Renal pelvis (tissue), 4 donors: ENCODE data around the gene KLHDC4. TPM values are rescaled to one million over a fixed set of nuclear protein-coding genes. Genes with fewer than 3 reads are reported as not detected.
"Not testable (repeated sequence)": the region's sequence is repeated elsewhere in the genome, so short reads cannot be mapped to it uniquely, and the experiment has no call there.

ENCODE experiments used
- DNase-seq: peaks from one replicate; pipeline ENCODE4 v3.0.0-alpha.2; 2013
- polyA plus RNA-seq, 3 donors: library from polyadenylated mRNA; unstranded; fragments of 120-200 nt; gene quantifications; one replicate each; pipeline ENCODE4 v1.2.1, GENCODE V29; 2013; ENCODE audit not compliant: insufficient read length in 3 of 3

KLHDC4 gene
- polyA plus RNA-seq, 3 donors = 28.9 to 42.6 (median 41.0) TPM

- DNase-seq = peak; percentile 93
Measured at GRCh38 chr16:87723226-87723623, 42.6 kb downstream of the KLHDC4 start.

DNA sequence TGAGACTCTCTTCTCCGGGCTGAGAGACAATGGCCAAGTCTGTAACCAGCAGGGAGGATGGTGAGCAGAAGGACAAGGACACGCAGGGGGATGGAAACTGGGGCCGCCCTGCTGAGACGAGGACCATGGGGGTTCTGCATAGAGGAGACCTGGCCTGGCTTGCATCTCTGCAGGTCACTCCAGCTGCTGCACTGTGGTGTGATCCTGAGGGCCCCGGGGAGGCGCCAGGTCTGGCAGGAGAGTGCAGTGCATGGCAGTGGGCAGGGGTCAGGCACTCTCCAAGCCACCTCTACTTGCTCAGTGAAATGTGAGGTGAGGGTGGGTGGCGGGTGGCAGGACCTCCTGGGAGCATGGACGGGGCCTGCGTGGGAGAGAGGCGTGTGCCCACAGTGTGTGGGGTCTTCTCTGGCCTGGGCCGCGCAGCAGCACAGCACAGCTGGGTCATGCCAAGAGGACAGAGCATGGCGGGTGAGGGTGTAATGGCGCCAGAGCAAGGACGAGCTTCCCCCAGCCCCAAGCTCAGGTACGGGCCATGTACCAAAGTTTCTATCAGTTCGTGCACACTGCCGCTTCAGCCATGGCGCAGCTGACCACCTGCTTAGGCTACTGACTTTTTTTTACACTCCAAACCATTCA is 43.1 kb downstream of the KLHDC4 start:
- no peak for DNase-seq

GRCh38 chr16:87721622-87722585 is 43.9 kb downstream of the KLHDC4 start:
- DNase-seq = no peak

GRCh38 chr16:87720446-87720845 is 45.3 kb downstream of the KLHDC4 start:
- DNase-seq = no peak

DNA sequence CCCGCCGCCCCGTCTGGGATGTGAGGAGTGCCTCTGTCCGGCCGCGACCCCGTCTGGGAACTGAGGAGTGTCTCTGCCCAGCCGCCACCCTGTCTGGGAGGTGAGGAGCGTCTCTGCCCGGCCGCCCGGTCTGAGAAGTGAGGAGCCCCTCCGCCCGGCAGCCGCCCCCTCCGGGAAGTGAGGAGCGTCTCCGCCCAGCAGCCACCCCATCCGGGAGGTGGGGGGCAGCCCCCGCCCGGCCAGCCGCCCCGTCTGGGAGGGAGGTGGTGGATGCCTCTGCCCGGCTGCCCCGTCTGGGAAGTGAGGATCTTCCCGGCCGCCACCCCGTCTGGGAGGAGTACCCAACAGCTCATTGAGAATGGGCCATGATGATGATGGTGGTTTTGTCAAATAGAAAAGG is 47.0 kb downstream of the KLHDC4 start:
- DNase-seq = not testable (repeated sequence)

DNA sequence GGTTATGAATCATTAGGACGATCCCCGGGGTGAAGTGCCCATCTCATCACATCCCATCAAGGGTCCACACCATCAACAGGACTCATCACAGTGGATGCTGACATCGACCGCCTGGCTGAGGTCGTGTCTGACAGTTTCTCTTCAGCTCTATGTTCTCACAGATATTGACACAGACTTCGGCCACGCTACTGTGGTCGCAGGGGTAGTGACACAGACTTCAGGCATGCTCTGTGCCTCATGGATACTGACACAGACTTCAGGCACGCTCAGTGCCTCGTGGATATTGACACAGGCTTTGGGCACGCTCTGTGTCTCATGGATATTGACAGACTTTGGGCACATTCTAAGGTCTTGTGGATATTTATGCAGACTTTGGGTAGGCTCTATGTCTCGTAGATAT is 50.1 kb downstream of the KLHDC4 start:
- no peak for DNase-seq

- no peak for DNase-seq
Measured at GRCh38 chr16:87715231-87715630, 50.6 kb downstream of the KLHDC4 start.

DNA sequence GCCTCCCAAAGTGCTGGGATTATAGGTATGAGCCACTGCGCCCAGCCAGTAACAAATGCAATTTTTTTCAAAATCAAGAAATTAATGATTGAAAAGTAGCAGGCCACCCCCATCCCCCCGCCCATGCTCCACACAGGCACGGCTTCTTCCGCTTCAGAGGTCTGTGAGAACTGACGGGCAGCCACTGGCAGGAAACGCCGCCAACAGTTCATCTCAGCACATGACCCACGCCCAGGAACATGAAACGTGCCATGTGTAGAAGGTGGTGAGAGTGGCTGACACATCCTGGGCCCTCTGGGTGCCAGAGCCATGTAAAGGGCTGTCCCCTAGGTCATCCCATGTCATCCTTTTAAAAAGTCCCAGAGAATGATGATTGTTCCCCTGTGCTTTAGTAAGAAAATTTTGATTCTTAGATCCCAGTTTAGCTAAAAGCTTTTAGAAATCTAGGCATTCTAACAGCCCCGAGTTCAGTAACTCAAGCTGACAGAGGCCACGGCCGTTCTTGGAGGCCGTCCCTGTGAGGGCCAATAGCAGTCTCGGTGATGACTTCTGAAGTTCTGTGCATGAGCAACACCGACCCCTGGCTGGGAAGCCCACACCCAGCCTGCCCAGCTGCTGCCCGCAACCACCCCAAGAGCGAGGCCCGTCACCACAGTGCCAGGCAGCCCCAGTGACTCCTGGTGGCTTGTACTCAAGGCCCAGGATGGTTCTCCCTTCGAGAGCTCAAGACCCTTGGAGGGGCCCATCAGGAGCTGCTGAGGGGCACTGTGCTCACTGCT is 52.1 kb downstream of the KLHDC4 start:
- no peak for DNase-seq

GRCh38 chr16:87712184-87712762 is 53.5 kb downstream of the KLHDC4 start:
- DNase-seq = no peak

GRCh38 chr16:87710887-87711286 is 54.9 kb downstream of the KLHDC4 start:
- DNase-seq = no peak

DNA sequence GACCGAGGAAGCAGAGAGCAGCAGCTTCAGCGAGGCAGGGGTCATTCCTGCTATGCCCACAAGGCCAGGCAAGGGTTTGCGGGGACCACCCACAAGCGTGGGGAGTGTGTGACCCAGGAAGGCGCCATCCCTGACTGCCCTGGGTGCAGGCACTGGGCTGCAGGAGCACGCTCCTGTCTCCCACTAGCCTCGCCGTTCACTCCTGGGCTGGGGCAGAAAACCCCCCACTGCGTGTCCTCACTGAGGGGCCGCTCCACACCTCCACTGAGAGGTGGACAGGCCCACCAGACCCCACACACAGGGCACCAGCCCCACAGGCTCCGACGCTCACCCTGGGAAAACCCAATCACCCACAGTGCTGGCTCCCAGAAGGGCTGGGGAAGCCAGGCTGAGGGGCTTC is 56.1 kb downstream of the KLHDC4 start:
- no peak for DNase-seq

DNA sequence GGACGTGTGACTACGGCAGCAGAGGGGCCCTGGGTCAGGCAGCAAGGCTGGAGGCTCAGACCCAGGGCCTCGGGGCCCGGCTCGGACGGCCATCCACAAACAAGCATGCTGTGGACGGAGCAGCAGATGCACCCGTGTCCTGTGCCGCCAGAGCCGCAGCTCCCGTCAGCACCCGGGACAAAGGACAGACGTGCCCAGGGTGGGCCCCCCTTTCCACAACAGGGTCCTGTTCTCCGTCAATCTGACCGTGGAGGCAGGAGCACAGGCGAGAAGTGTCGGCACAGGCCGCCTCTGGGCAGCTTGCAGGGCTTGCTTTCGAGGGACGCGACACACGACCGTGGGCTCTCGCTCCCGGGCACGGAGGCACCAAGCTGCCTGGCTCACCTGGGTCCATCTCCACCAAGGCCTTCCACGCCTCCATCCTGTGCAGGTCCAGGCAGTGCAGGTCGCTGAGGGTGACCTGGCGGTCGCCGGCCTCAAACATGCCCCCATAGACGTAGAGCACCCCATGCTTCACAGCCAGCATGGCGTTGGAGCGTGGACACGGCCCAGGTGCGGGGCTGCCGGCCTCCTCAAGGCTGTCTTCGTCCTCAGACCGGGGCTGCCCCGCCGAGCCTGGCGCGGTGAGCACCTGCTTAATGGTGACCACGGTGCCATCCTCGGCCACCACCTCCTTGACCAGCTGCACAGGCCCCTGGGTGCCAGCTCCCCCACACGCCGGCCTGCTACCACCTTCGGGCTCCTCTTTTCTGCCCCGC is 56.7 kb downstream of the KLHDC4 start:
- DNase-seq = no peak

DNA sequence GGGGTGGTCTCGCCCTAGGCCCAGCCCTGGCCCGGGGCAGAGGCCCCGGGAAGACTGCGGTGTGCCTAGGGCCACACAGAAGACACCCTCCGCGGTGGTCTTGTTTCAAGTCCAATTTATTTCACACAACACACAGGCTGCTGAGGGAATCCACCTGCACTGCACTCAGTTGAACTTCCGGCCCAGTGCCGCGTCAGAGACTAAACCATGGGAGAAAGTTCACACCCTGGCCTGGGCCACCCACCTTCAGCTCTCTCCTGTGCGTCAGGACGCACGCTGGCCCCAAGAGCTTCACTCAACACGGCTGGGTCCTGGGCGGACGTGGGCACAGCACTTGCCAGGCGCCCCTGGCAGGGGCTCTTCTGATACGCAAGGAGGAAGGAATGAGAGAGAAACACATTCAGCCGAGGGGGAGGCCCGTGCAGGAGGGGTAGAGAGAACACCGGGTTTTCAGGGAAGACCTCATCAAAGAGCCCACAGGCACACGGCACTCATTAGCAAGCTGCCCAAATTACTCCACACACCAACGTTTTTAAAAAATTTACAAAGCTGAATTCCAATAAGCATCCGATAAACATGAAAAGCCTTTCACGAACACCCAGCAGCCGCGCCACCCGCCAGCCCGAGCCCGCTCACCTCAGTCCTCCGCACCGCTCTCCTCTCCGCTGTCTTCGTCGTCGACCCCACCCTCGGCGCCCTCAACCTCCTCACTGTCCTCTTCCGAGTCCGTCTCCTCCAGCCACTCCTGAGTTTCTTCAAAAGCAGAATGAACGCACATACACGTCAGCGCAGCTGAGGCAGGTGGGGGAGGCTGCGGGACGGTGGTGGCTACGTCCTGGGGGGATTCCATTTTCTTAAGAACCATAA is 57.8 kb downstream of the KLHDC4 start:
- no peak for DNase-seq

- DNase-seq = no peak
Measured at GRCh38 chr16:87707097-87707496, 58.7 kb downstream of the KLHDC4 start.

GRCh38 chr16:87706278-87707000 is 59.3 kb downstream of the KLHDC4 start:
- no peak for DNase-seq

DNA sequence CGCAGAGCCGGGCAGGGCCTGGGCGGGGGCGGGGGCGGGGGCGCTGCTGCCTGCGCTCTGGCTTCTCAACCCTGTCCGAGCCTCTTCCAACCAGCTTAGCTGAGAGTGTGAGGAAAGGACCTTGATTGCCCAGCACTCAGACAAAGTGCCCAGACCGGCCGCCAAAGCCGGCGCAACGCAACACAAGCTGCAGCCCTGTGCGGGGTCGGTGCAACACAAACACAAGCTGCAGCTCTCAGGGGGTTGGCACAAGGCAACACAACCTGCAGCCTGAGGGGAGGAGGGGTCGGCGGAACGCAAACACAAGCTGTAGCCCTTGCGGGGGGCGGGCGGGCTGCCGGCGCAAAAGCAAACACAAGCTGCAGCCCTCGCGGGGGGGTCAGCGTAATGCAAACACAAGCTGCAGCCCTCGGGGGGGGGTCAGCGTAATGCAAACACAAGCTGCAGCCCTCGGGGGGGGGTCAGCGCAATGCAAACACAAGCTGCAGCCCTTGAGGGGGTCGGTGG is 60.0 kb downstream of the KLHDC4 start:
- no peak for DNase-seq

DNA sequence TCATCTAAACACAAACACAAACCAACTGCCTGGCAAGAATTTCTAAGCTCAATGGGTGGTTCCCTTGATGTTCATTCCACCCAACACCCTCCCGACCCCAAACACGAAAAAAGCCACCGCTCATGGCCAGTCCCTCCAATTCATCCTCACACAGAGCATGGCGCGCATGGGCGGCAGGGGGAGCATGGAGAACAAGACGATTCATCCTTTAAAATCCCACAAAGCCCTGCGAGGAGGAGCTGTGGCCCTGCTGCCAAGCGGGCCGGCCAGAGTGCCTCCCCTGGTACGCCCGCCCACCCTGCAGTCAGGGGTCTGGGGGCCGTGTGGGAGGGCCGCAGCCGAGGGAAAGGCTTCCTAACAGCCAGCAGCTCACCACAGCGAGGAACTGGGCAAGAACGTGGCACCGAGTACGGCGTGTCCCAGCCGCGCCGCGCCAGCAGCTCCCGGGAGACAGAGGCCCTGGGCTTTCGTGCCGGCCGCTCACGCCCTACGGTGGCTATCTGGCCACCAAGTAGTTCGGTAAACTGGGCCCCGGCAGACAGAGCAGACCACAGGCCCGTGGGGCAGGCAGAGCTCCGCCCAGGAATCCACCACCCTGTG is 60.9 kb downstream of the KLHDC4 start:
- DNase-seq = no peak

GRCh38 chr16:87703835-87704375 is 61.9 kb downstream of the KLHDC4 start:
- no peak for DNase-seq

- no peak for DNase-seq
Measured at GRCh38 chr16:87703071-87703470, 62.7 kb downstream of the KLHDC4 start.
